K562 (cell line): ENCODE data around the gene SPATA21. TPM values are rescaled to one million over a fixed set of nuclear protein-coding genes. Genes with fewer than 3 reads are reported as not detected.
A peak's percentile ranks its signal among the peaks of the same experiment; 100 is the strongest.

Source experiments
- ATAC-seq: fragments of 200-7000 bp; cut with Tn5 transposase; 3 replicates; pipeline ENCODE4 v1.9.1; 2020; ENCODE audit warnings: moderate library complexity
- BruUV-seq: library from RNA; stranded (reverse); fragments of 400-500 nt; replicated peaks from 2 replicates; lab custom pipeline; 2021; lab: Mats Ljungman, UMichigan
- CTCF ChIA-PET: fragments of 300-600 bp; formaldehyde crosslinking; extraction: SDS; loops from one replicate; lab custom pipeline; 2021; ENCODE audit warnings: low intra/inter-chr PET ratio; lab: Yijun Ruan, JAX
- POLR2A ChIA-PET: fragments of 300-600, 350-650 bp; sonication (Branson Sonifier 250); formaldehyde crosslinking; extraction: SDS; loops from one replicate; lab custom pipeline; 2021; ENCODE audit warnings: antibody characterized with exemption, inconsistent platforms; lab: Yijun Ruan, JAX
- DNase-seq, 4 experiments: peaks; one replicate each; pipeline versions ENCODE4 v3.0.0 to v3.0.0-alpha.2; 2011 to 2018; ENCODE audit warnings: low spot score in 3 of 4, mixed read lengths in 3 of 4; ENCODE audit errors: extremely low read depth in 1 of 4
- FAIRE-seq: peaks from 2 replicates; lab custom pipeline; 2011; peaks lifted over from hg19 to GRCh38; lab: Jason Lieb, UNC
- H2AFZ ChIP-seq: 2 replicates; pipeline ENCODE4 v1.6.0; 2011; ENCODE audit warnings: low read depth, low read length, control low read depth, inconsistent platforms
- H3K27ac ChIP-seq: fragments of 200-600 bp; 3 replicates; pipeline ENCODE4 v1.8.0; 2011; ENCODE audit warnings: low read depth, mild to moderate bottlenecking, control low read depth, inconsistent platforms, low read length, moderate library complexity, mixed read lengths; ENCODE audit errors: extremely low read depth
- H3K27me3 ChIP-seq, 2 experiments: fragments of 300-600 bp in 1 of 2; 2 replicates in 1 of 2; 3 replicates in 1 of 2; pipeline versions ENCODE4 v1.6.0 to v1.8.0; 2011; ENCODE audit warnings: inconsistent platforms in 2 of 2, low read length in 2 of 2, mild to moderate bottlenecking in 1 of 2, mixed read lengths in 1 of 2, moderate library complexity in 1 of 2; ENCODE audit not compliant: control insufficient read depth in 2 of 2, insufficient read depth in 2 of 2
- H3K36me3 ChIP-seq: fragments of 300-600 bp; 3 replicates; pipeline ENCODE4 v1.8.0; 2011; ENCODE audit warnings: mild to moderate bottlenecking, low read length, inconsistent platforms; ENCODE audit not compliant: control insufficient read depth, insufficient read depth
- H3K4me1 ChIP-seq, 2 experiments: fragments of 200-600 bp in 1 of 2; replicated peaks in 1 of 2; 2 replicates in 1 of 2; 3 replicates in 1 of 2; pipeline versions ENCODE4 v1.5.1 to v1.8.0; 2011; ENCODE audit warnings: inconsistent platforms in 2 of 2, low read length in 2 of 2, mild to moderate bottlenecking in 1 of 2, mixed read lengths in 1 of 2, moderate library complexity in 1 of 2; ENCODE audit not compliant: control insufficient read depth in 2 of 2, insufficient read depth in 2 of 2
- H3K4me2 ChIP-seq: 2 replicates; pipeline ENCODE4 v1.6.1; 2011; ENCODE audit warnings: low read length, control low read depth, inconsistent platforms, mixed read lengths; ENCODE audit not compliant: insufficient read depth
- H3K4me3 ChIP-seq: fragments of 200-600 bp; sonication (generic), shearing (Covaris generic); 2 replicates; pipeline ENCODE4 v1.5.1; 2016; ENCODE audit warnings: control low read depth, inconsistent platforms
- H3K79me2 ChIP-seq: fragments of 200-600 bp; 3 replicates; pipeline ENCODE4 v1.8.0; 2011; ENCODE audit warnings: low read length, inconsistent platforms; ENCODE audit not compliant: control insufficient read depth, insufficient read depth
- H3K9ac ChIP-seq, 2 experiments: 2 replicates each; pipeline versions ENCODE4 v1.6.0 to v1.6.1; 2011; ENCODE audit warnings: low read depth in 2 of 2, low read length in 2 of 2, control low read depth in 1 of 2, inconsistent platforms in 1 of 2, mild to moderate bottlenecking in 1 of 2, mixed read lengths in 1 of 2; ENCODE audit not compliant: insufficient read depth in 1 of 2
- H3K9me1 ChIP-seq: one replicate; pipeline ENCODE4 v1.6.0; 2011; ENCODE audit warnings: inconsistent platforms, mild to moderate bottlenecking, low read length, moderate library complexity; ENCODE audit not compliant: control insufficient read depth, insufficient read depth
- H3K9me3 ChIP-seq: replicated peaks from 2 replicates; pipeline ENCODE4 v1.5.1; 2011; ENCODE audit warnings: low read depth, low read length, inconsistent platforms; ENCODE audit not compliant: control insufficient read depth, insufficient read depth
- H4K20me1 ChIP-seq: replicated peaks from 2 replicates; pipeline ENCODE4 v1.6.1; 2011; ENCODE audit warnings: low read length, inconsistent platforms, mixed read lengths; ENCODE audit not compliant: control insufficient read depth, insufficient read depth
- C11orf30 ChIP-seq: fragments of 450-650 bp; IDR thresholded peaks from 2 replicates; pipeline ENCODE4 v1.6.1; 2016; ENCODE audit warnings: low read depth, mild to moderate bottlenecking
- PTBP1 ChIP-seq: fragments of 200-400 bp; formaldehyde crosslinking; IDR thresholded peaks from 2 replicates; pipeline ENCODE4 v1.6.1; 2017; ENCODE audit warnings: low read depth, low read length
- SMAD4 ChIP-seq: fragments of 250-450 bp; sonication (Bioruptor Pico); conservative IDR thresholded peaks from 2 replicates; pipeline ENCODE4 v1.8.0; 2021; ENCODE audit warnings: inconsistent platforms, mild to moderate bottlenecking, moderate library complexity
- ZNF316 ChIP-seq: fragments of 450-650 bp; IDR thresholded peaks from 2 replicates; pipeline ENCODE4 v1.6.1; 2016
- ZNF717 ChIP-seq: fragments of 250-450 bp; sonication (Bioruptor Pico); IDR thresholded peaks from 2 replicates; pipeline ENCODE4 v1.5.0; 2021
- WGBS: fragments of 100-300 bp; shearing (Covaris generic); methylation state at CpG from one replicate; pipeline ENCODE4 v1.1.6; 2016; ENCODE audit warnings: low coverage, mixed read lengths; ENCODE audit not compliant: insufficient coverage; ENCODE audit errors: missing lambda C conversion rate; 5-methylcytosine and 5-hydroxymethylcytosine counted together
- in situ Hi-C: fragments of 300-500 bp; cut with MboI; formaldehyde crosslinking; loops from 4 replicates; pipeline ENCODE4 v1.15.0; 2018; ENCODE audit warnings: inconsistent platforms, mixed read lengths
- intact Hi-C: fragments of 100-400 bp; cut with micrococcal nuclease; formaldehyde crosslinking; loops from 2 replicates; pipeline ENCODE4 v1.14.2; 2022
- polyA plus RNA-seq, 8 experiments: library from polyadenylated mRNA; depleted of rRNA in 4 of 8; stranded (reverse) in 5 of 8; unstranded in 3 of 8; fragments of >200 nt; fragmentation: Nextera tagmentation in 2 of 8; fragmentation: Illumina TruSeq in 1 of 8; extraction: Ambion mirVana in 2 of 8; extraction: Trizol in 1 of 8; gene quantifications; 2 replicates each; pipeline versions ENCODE4 v1.2.1 to v1.2.3, GENCODE V29; 2011 to 2014; ENCODE audit warnings: inconsistent platforms in 1 of 8, missing spikeins in 1 of 8
- total RNA-seq, 7 experiments: library from RNA; depleted of rRNA in 6 of 7; stranded (reverse); fragments of >200 nt in 6 of 7; fragmentation: Illumina TruSeq in 2 of 7; extraction: Trizol in 2 of 7; gene quantifications; 2 replicates each; pipeline versions ENCODE4 v1.2.1 to v1.2.3, GENCODE V29; 2011 to 2021; ENCODE audit warnings: low replicate concordance in 1 of 7
- TF ChIP-seq, protein P1 (sequence below): sonication (generic); formaldehyde crosslinking; IDR thresholded peaks from 2 replicates; pipeline ENCODE4 v1.8.0; 2022; ENCODE audit warnings: mild to moderate bottlenecking, missing genetic modification reagents

The SPATA21 gene
- total and polyA plus RNA-seq, 9 of the 15 experiments (the other 6 are each of a cell fraction or from before 2014, with no cell fraction given): 0.10 to 0.36 (median 0.13) TPM; not detected in 3

DNA sequence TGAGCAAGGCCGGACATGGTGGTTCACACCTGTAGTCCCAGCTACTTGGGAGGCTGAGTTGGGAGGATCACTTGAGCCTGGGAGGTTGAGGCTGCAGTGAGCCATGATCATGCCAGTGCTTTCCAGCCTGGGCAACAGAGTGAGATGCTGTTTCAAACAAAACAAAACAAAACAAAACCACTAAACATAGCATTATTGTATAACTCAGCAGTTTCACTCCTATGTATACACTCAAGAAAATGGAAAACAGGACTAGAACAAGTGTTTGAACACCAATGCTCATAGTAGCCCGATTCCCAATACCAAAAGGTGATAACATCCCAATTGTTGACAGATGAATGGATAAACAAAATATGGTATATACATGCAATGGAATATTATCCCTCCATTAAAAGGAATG is 1.3 kb upstream of the SPATA21 start:
- TF ChIP-seq SMAD4 (CRISPR knock-in tag) (no peak), ZNF316 (peak; percentile 77), ZNF717 (no peak), PTBP1 (no peak), C11orf30 (peak; percentile 63)
- TF ChIP-seq, protein P1, sequence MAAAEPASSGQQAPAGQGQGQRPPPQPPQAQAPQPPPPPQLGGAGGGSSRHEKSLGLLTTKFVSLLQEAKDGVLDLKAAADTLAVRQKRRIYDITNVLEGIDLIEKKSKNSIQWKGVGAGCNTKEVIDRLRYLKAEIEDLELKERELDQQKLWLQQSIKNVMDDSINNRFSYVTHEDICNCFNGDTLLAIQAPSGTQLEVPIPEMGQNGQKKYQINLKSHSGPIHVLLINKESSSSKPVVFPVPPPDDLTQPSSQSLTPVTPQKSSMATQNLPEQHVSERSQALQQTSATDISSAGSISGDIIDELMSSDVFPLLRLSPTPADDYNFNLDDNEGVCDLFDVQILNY (CRISPR knock-in tag): no peak
- TF ChIP-seq, all 486 proteins: peak for 2
- intact Hi-C loops (no loop called here), in situ Hi-C loops (loop anchor here (25.0 kb wide), 1 partner anchor 424 kb away; no protein-coding TSS in a partner anchor)
- Histone ChIP-seq H3K79me2 (peaks cover 30% of the 10 kb centered on the region), H3K9me1 (no peaks in the 10 kb centered on the region), H3K36me3 (peaks cover 16% of the 10 kb centered on the region; the same call in 2 of the 3 replicates), H3K27me3 (no peaks in the 10 kb centered on the region), H3K4me1 (peaks cover 21 to 30% of the 10 kb centered on the region in 2 experiments), H3K4me2 (no peak overlapping the region), H3K4me3 (no peak overlapping the region), H4K20me1 (no peaks in the 10 kb centered on the region; the same call in 1 of the 2 replicates), H2AFZ (0 out of 2 replicates have a peak overlapping the region, but pooled peaks have one; percentile 99), H3K27ac (no peak overlapping the region), H3K9me3 (no peaks in the 10 kb centered on the region), H3K9ac (no peak overlapping the region)
- WGBS: 88% methylated on average over 2 of the region's 2 CpGs
- no TSS peak for BruUV-seq
- ChIA-PET POLR2A (interaction anchor here (3.0 kb wide), 1 partner anchor 12 kb away, joined by 15 read pairs; no protein-coding TSS in a partner anchor), CTCF (no interaction called here)
- no peak for DNase-seq
- no peak for FAIRE-seq
- ATAC-seq: no peak
